ENCODE measurements around the gene VAMP2.

DNA sequence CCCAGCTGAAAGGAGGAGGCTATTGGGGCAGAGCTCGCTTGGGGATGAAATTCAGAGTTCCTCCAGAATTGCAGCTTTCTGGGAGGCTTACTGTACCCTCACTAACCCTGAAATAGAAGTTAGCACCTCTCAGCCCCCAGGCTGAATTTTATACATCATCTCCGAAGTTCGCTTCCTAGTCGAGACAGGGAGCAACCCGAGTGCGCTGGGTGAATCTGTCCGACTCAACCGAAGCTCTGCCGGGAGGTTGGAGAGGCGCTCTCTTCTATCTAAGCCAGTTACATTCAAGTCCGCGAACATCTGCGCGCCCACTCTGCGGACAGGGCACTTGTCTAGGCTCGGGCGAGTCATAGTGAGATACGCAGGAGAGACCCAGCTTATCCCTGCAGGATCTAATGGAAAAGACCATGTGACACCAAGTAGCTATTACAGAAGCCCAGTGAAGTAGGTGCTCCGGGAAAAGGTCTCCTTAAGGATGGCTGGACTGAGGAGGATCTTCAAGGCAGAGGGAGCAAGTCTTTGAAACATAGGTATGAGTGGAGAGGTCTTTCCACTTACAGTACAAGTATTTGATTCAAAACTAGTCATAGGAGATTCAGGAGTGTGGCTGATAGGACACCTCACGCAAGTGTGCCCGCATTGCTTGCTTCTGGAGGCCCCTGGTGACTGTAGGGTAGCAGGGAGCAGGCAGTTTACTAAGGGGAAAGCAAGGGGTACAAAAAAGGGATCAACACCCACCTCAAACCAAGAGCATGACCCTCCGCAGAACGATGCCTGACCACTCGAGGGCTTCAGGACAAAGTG is 38.2 kb downstream of the VAMP2 start:
- TF ChIP-seq CTCF (IDR thresholded peaks at IDR 0.05 in 4 of 5, conservative IDR thresholded peaks at IDR 0.05 in 1 of 5) (no peak), POLR2A (IDR thresholded peaks at IDR 0.05) (no peak)
